AG20443 (cell line): ENCODE measurements around the gene ANTKMT.

ENCODE experiments used
- DNase-seq: peaks from one replicate; pipeline ENCODE4 v3.0.0; 2012; ENCODE audit warnings: low spot score, mixed read lengths

ANTKMT gene

GRCh38 chr16:720990-721764 is at the start of gene ANTKMT:
Gene ANTKMT, plus strand, starts transcription at chr16:721146. Its CDS starts 129 bp downstream, at chr16:721275.
- DNase-seq, result peak; percentile 92

GRCh38 chr16:671353-672131 is 49.4 kb upstream of the ANTKMT start:
- DNase-seq, result no peak

GRCh38 chr16:672371-672770 is 48.6 kb upstream of the ANTKMT start:
- no peak for DNase-seq

GRCh38 chr16:672851-673250 is 48.1 kb upstream of the ANTKMT start:
- no peak for DNase-seq

GRCh38 chr16:673399-673991 is 47.5 kb upstream of the ANTKMT start:
- DNase-seq, result no peak

GRCh38 chr16:674214-674881 is 46.6 kb upstream of the ANTKMT start:
- DNase-seq, result no peak

- DNase-seq, result peak; percentile 60
Observed at GRCh38 chr16:674968-675883, 45.7 kb upstream of the ANTKMT start, which contains the start of gene RHBDL1. Gene RHBDL1, plus strand, starts transcription at chr16:675671. Its CDS starts 120 bp downstream, at chr16:675791.

GRCh38 chr16:675884-676564 is 44.9 kb upstream of the ANTKMT start:
- no peak for DNase-seq

- no peak for DNase-seq
Observed at GRCh38 chr16:676565-676902, 44.4 kb upstream of the ANTKMT start.

GRCh38 chr16:676913-677312 is 44.0 kb upstream of the ANTKMT start:
- DNase-seq, result no peak

- DNase-seq, result no peak
Observed at GRCh38 chr16:677316-678190, 43.4 kb upstream of the ANTKMT start.

- DNase-seq, result no peak
Observed at GRCh38 chr16:678209-678857, 42.6 kb upstream of the ANTKMT start.

- DNase-seq, result peak; percentile 40
Observed at GRCh38 chr16:678858-679813, 41.8 kb upstream of the ANTKMT start.

GRCh38 chr16:679814-680624 is 40.9 kb upstream of the ANTKMT start, which contains the start of gene STUB1:
Gene STUB1, plus strand, starts transcription at chr16:680410. Its CDS starts 116 bp downstream, at chr16:680526.
- DNase-seq, result peak; percentile 96

- no peak for DNase-seq
Observed at GRCh38 chr16:680625-680945, 40.4 kb upstream of the ANTKMT start.

GRCh38 chr16:680967-681745 is 39.8 kb upstream of the ANTKMT start:
- DNase-seq, result no peak
